Keratinocyte (primary cell): ENCODE data around the gene TTLL4. TPM values are rescaled to one million over a fixed set of nuclear protein-coding genes. Genes with fewer than 3 reads are reported as not detected.
A peak's percentile ranks its signal among the peaks of the same experiment; 100 is the strongest.

Experiments
- DNase-seq: peaks from one replicate; pipeline ENCODE4 v3.0.0-alpha.2; 2011; ENCODE audit warnings: low read depth, missing footprints, low spot score
- FAIRE-seq: peaks from 2 replicates; lab custom pipeline; 2011; peaks lifted over from hg19 to GRCh38; lab: Jason Lieb, UNC
- H2AFZ ChIP-seq: 2 replicates; pipeline ENCODE4 v1.6.0; 2012; ENCODE audit warnings: low read length, control low read depth, inconsistent platforms; ENCODE audit not compliant: control insufficient read depth
- H3K27ac ChIP-seq: 2 replicates; pipeline ENCODE4 v1.5.1; 2011; ENCODE audit warnings: low read length; ENCODE audit not compliant: control insufficient read depth, insufficient read depth
- H3K27me3 ChIP-seq: 3 replicates; pipeline ENCODE4 v1.6.0; 2011; ENCODE audit warnings: low read length; ENCODE audit not compliant: control insufficient read depth, insufficient read depth; ENCODE audit errors: extremely low read depth
- H3K36me3 ChIP-seq, 2 experiments: 2 replicates in 1 of 2; 3 replicates in 1 of 2; pipeline ENCODE4 v1.5.1; 2011; ENCODE audit warnings: low read length in 2 of 2, mild to moderate bottlenecking in 1 of 2; ENCODE audit not compliant: control insufficient read depth in 2 of 2, insufficient read depth in 2 of 2; ENCODE audit errors: extremely low read depth in 1 of 2
- H3K4me1 ChIP-seq: 3 replicates; pipeline ENCODE4 v1.5.1; 2011; ENCODE audit warnings: low read length; ENCODE audit not compliant: control insufficient read depth, insufficient read depth; ENCODE audit errors: extremely low read depth
- H3K4me2 ChIP-seq: 3 replicates; pipeline ENCODE4 v1.6.0; 2011; ENCODE audit warnings: low read depth, low read length; ENCODE audit not compliant: control insufficient read depth, insufficient read depth; ENCODE audit errors: extremely low read depth
- H3K4me3 ChIP-seq, 3 experiments: fragments of 200-600 bp in 1 of 3; sonication (generic) in 1 of 3; 2 replicates in 2 of 3; 3 replicates in 1 of 3; pipeline ENCODE4 v1.5.1; 2011 to 2016; ENCODE audit warnings: low read length in 3 of 3, mild to moderate bottlenecking in 3 of 3, control low read depth in 2 of 3, inconsistent platforms in 1 of 3, low read depth in 1 of 3, mixed read lengths in 1 of 3, mixed run types in 1 of 3, moderate library complexity in 1 of 3; ENCODE audit not compliant: control insufficient read depth in 2 of 3, insufficient read depth in 2 of 3; ENCODE audit errors: extremely low read depth in 1 of 3
- H3K79me2 ChIP-seq: 2 replicates; pipeline ENCODE4 v1.6.0; 2012; ENCODE audit warnings: low read length; ENCODE audit not compliant: control insufficient read depth, insufficient read depth
- H3K9ac ChIP-seq: 3 replicates; pipeline ENCODE4 v1.6.0; 2011; ENCODE audit warnings: low read length; ENCODE audit not compliant: control insufficient read depth, insufficient read depth; ENCODE audit errors: extremely low read depth
- H3K9me1 ChIP-seq: 3 replicates; pipeline ENCODE4 v1.6.0; 2011; ENCODE audit warnings: low read length; ENCODE audit not compliant: control insufficient read depth, insufficient read depth; ENCODE audit errors: extremely low read depth
- H3K9me3 ChIP-seq: 2 replicates; pipeline ENCODE4 v1.5.1; 2012; ENCODE audit warnings: low read depth, low read length; ENCODE audit not compliant: control insufficient read depth
- H4K20me1 ChIP-seq: 3 replicates; pipeline ENCODE4 v1.6.0; 2011; ENCODE audit warnings: low read length; ENCODE audit not compliant: control insufficient read depth, insufficient read depth; ENCODE audit errors: extremely low read depth
- EZH2 ChIP-seq: IDR thresholded peaks from one replicate; pipeline ENCODE4 v1.6.1; 2012; ENCODE audit warnings: inconsistent platforms, mild to moderate bottlenecking, low read length, moderate library complexity
- dilution Hi-C: fragments of 300-500 bp; cut with MboI; formaldehyde crosslinking; loops from one replicate; pipeline ENCODE4 v1.7.0; 2020; ENCODE audit warnings: low sequenced_read_pairs; ENCODE audit not compliant: extremely low pct_ligation_motif_present
- polyA plus RNA-seq, 5 experiments: library from polyadenylated mRNA; depleted of rRNA in 3 of 5; stranded (reverse) in 3 of 5; stranded (forward) in 1 of 5; unstranded in 1 of 5; fragments of >200 nt; gene quantifications; 1 replicate in 1 of 5; 2 replicates in 3 of 5; 3 replicates in 1 of 5; pipeline versions ENCODE4 v1.2.1 to v1.2.3, GENCODE V29; 2011 to 2012; ENCODE audit warnings: missing spikeins in 2 of 5, low read depth in 1 of 5, low replicate concordance in 1 of 5
- TF ChIP-seq, protein P1 (sequence below), 3 experiments: IDR thresholded peaks in 1 of 3; conservative IDR thresholded peaks in 1 of 3; optimal IDR thresholded peaks in 1 of 3; 2 replicates in 2 of 3; 3 replicates in 1 of 3; pipeline versions ENCODE3 to v1.5.1; 2011; ENCODE audit warnings: low read length in 3 of 3, mild to moderate bottlenecking in 3 of 3, moderate library complexity in 2 of 3, control low read depth in 1 of 3, inconsistent platforms in 1 of 3; ENCODE audit not compliant: insufficient read depth in 2 of 3; ENCODE audit errors: extremely low read depth in 1 of 3

The TTLL4 gene
- polyA plus RNA-seq, 1 donor (not counting 4 experiments of a cell fraction or from before 2014, with no cell fraction given), result 20.1 TPM

- TF ChIP-seq, protein P1, sequence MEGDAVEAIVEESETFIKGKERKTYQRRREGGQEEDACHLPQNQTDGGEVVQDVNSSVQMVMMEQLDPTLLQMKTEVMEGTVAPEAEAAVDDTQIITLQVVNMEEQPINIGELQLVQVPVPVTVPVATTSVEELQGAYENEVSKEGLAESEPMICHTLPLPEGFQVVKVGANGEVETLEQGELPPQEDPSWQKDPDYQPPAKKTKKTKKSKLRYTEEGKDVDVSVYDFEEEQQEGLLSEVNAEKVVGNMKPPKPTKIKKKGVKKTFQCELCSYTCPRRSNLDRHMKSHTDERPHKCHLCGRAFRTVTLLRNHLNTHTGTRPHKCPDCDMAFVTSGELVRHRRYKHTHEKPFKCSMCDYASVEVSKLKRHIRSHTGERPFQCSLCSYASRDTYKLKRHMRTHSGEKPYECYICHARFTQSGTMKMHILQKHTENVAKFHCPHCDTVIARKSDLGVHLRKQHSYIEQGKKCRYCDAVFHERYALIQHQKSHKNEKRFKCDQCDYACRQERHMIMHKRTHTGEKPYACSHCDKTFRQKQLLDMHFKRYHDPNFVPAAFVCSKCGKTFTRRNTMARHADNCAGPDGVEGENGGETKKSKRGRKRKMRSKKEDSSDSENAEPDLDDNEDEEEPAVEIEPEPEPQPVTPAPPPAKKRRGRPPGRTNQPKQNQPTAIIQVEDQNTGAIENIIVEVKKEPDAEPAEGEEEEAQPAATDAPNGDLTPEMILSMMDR (optimal IDR thresholded peaks at IDR 0.05 in 1 of 3, IDR thresholded peaks at IDR 0.05 in 1 of 3, conservative IDR thresholded peaks at IDR 0.05 in 1 of 3; ENCODE audit: extremely low read depth in 1 of 3, insufficient read depth in 2 of 3, low read length in 3 of 3), result no peak
- TF ChIP-seq EZH2, result no peak
- H3K4me3 ChIP-seq, result no peak overlapping the region
- no peak for DNase-seq
- dilution Hi-C loops, result no loop called here
- H3K9me1 ChIP-seq, result no peaks in the 10 kb centered on the region
- H3K79me2 ChIP-seq, result peaks cover 54% of the 10 kb centered on the region
- H4K20me1 ChIP-seq, result no peaks in the 10 kb centered on the region
- H3K9ac ChIP-seq, result no peak overlapping the region
- no peak overlapping the region for H2AFZ ChIP-seq
- no peaks in the 10 kb centered on the region for H3K27me3 ChIP-seq
- H3K36me3 ChIP-seq, result peaks cover 11 to 32% of the 10 kb centered on the region in 2 experiments
- H3K27ac ChIP-seq, result peak overlapping the region; percentile 95
- peaks cover 54% of the 10 kb centered on the region for H3K4me1 ChIP-seq
- H3K4me2 ChIP-seq, result no peak overlapping the region
- H3K9me3 ChIP-seq, result no peaks in the 10 kb centered on the region
- FAIRE-seq, result no peak
Observed at GRCh38 chr2:218734190-218734975, 23.7 kb downstream of the TTLL4 start.

GRCh38 chr2:218736531-218736930 is 25.9 kb downstream of the TTLL4 start:
- no peaks in the 10 kb centered on the region for H3K27me3 ChIP-seq
- TF ChIP-seq, protein P1 (optimal IDR thresholded peaks at IDR 0.05 in 1 of 3, IDR thresholded peaks at IDR 0.05 in 1 of 3, conservative IDR thresholded peaks at IDR 0.05 in 1 of 3; ENCODE audit: extremely low read depth in 1 of 3, insufficient read depth in 2 of 3, low read length in 3 of 3), result no peak
- TF ChIP-seq EZH2, result no peak
- peak overlapping the region; percentile 2 for H3K9ac ChIP-seq
- H3K4me2 ChIP-seq, result peak overlapping the region; percentile 42
- dilution Hi-C loops, result no loop called here
- no peak overlapping the region for H3K4me3 ChIP-seq
- H3K27ac ChIP-seq, result peak overlapping the region; percentile 13
- peaks cover 42% of the 10 kb centered on the region for H3K4me1 ChIP-seq
- H3K9me1 ChIP-seq, result no peaks in the 10 kb centered on the region
- no peak for DNase-seq
- peaks cover 52% of the 10 kb centered on the region for H3K79me2 ChIP-seq
- H3K36me3 ChIP-seq, result peaks cover 20 to 46% of the 10 kb centered on the region in 2 experiments
- no peak overlapping the region for H2AFZ ChIP-seq
- FAIRE-seq, result no peak
- no peaks in the 10 kb centered on the region for H4K20me1 ChIP-seq
- no peaks in the 10 kb centered on the region for H3K9me3 ChIP-seq
